GM10248 (cell line): ENCODE results near the gene TEX26.

Experiments used
- CTCF ChIA-PET: fragments of 300-600 bp; sonication (Branson Sonifier 250); formaldehyde crosslinking; extraction: SDS; loops from one replicate; lab custom pipeline; 2021; ENCODE audit warnings: antibody characterized with exemption; lab: Yijun Ruan, JAX
- POLR2A ChIA-PET: fragments of 350-650 bp; sonication (Branson Sonifier 250); formaldehyde crosslinking; extraction: SDS; loops from one replicate; lab custom pipeline; 2020; ENCODE audit warnings: antibody characterized with exemption; lab: Yijun Ruan, JAX
- DNase-seq: peaks from one replicate; pipeline ENCODE4 v3.0.0; 2012; ENCODE audit errors: extremely low spot score
- TF ChIP-seq, protein P1 (sequence below): IDR thresholded peaks from 2 replicates; pipeline ENCODE4 v1.5.1; 2012; ENCODE audit warnings: mild to moderate bottlenecking, low read depth; ENCODE audit errors: extremely low read depth, missing control alignments, control extremely low read depth

The TEX26 gene

DNA sequence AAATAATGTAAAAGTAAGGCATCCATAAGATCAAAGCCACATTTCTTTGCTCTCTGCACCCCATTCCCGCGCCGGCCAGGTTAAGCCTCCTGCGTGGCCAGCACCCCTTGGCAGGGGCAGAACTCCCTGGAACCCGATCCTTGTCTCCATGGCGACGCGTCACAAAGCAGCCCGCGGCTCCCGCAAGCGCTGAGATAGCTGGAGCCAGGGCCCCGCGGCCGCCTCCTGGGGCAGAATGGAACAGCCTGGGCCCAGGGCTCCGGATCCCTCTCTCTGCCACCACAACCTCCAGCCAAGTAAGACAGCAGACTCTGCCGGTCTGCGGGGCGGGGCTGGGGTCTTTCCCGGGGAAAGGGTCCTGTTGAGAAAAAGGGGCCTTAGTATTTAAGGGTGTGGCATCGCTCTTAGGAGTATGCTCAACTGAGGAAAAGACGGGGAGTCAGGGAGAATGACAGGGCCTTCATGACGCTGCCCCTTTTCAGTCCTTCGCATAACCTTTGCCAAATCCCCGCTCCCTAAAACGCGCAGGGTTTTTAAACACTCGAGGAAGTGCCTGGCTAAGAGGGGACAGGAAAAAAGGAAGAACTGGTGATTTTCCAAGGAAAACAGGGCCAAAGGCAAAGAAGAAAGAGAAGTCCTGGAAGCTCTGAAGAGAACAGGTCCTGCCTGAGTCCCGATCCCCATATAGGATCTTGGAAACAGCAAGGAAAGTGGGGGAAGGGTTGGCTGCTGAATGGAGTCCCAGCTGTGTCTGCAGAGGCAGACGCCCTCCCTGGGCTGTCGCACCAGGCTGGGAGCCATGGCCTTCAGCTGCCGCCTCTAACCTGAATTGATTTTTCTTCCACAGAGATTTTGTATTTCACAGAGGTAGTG lies at the start of gene TEX26:
Gene TEX26, plus strand, starts transcription at position 176 of the 873 bp plus-strand sequence. Its CDS starts 60 bp downstream, at position 236.
- CTCF ChIA-PET, result interaction anchor here (1.2 kb wide), 1 partner anchor 67 kb away, joined by 4 read pairs; no protein-coding TSS in a partner anchor
- POLR2A ChIA-PET, result no interaction called here
- no peak for DNase-seq
- TF ChIP-seq, protein P1, sequence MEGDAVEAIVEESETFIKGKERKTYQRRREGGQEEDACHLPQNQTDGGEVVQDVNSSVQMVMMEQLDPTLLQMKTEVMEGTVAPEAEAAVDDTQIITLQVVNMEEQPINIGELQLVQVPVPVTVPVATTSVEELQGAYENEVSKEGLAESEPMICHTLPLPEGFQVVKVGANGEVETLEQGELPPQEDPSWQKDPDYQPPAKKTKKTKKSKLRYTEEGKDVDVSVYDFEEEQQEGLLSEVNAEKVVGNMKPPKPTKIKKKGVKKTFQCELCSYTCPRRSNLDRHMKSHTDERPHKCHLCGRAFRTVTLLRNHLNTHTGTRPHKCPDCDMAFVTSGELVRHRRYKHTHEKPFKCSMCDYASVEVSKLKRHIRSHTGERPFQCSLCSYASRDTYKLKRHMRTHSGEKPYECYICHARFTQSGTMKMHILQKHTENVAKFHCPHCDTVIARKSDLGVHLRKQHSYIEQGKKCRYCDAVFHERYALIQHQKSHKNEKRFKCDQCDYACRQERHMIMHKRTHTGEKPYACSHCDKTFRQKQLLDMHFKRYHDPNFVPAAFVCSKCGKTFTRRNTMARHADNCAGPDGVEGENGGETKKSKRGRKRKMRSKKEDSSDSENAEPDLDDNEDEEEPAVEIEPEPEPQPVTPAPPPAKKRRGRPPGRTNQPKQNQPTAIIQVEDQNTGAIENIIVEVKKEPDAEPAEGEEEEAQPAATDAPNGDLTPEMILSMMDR, result no peak

DNA sequence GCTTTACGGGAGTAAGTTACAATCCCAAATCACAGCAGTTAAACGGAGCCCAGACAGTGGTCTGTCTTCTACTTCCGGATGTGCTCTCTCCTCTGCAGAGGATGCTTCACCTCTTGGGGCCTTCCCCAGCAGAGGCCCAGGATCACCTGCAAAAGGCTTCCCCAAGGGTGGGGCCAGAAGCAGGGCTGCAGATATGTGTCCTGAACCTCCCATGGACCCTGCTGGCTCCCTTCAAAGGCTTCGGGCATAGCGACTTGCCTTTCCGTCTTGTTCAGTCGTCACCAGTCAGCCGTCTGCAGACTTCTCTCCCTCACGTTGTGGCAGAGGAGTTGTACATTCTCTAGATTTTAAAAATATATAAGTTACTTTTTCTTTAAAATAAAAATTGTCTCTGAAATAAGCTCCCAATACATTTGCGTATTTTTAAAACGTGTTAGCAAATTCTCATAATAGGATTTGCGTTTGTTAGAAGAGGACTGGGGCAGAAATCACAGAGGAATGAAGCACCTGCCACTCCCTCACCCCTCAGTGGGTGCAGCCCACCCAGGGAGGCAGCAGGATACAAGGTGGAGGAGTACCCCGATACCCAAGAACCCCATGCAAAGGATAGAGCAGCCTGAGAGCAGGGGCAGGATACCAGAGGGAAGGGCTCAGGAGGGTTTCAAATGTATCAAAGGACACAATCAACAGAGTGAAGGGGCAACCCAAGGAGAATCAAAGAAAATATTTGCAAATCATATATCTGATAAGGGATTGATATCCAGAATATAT lies 49.3 kb upstream of the TEX26 start:
- CTCF ChIA-PET, result no interaction called here
- TF ChIP-seq, protein P1, result no peak
- POLR2A ChIA-PET, result no interaction called here
- no peak for DNase-seq

DNA sequence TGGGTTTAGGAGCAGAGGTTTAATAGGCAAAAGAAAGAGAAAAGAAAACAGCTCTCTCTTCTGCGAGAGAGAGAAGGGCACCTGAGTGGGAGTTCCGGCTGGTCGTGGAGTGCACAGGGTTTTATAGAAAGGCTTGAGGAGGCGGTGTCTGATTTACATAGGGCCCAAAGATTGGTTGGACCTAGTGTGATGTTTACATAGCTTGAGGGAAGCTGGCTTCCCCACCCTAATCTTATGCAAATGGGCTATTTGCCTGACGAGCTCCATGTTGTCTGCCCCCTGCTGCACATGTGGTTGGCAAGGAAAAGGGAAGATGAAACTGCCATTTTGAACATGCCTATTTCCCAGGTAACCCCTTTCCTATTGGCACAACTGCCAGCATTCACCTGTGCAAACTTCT lies 47.9 kb upstream of the TEX26 start:
- no peak for DNase-seq
- ChIA-PET CTCF (interaction anchor here (1.1 to 1.3 kb wide), 2 partner anchors 16 to 19 kb away, joined by 3 to 4 read pairs; no protein-coding TSS in a partner anchor), POLR2A (no interaction called here)
- TF ChIP-seq, protein P1, result no peak

DNA sequence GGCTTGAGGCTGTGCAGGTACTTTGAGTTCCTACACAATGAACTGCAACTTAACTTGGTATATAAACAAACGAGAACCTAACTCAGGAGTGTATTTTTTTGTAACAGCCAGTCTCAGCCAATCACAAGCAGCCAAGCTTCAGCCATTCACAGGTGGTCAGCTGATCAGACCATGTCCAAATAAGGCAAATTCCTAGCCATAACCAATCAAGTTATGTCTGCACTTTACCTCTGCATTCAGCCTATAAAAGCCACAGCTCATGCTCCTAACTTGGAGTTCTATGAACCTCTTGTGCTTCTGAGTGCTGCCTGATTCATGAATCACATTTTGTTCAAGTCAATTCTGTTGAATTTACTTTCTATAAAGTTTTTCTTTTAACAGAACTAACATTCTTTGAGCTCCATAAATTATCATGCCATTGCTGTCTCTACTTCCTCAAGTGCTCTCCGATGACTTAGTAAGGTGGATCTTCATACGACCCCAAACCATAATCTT lies 43.2 kb upstream of the TEX26 start:
- DNase-seq, result no peak
- TF ChIP-seq, protein P1, result no peak
- ChIA-PET POLR2A (no interaction called here), CTCF (interaction anchor here (1.9 kb wide), 1 partner anchor 23 kb away, joined by 4 read pairs; no protein-coding TSS in a partner anchor)

DNA sequence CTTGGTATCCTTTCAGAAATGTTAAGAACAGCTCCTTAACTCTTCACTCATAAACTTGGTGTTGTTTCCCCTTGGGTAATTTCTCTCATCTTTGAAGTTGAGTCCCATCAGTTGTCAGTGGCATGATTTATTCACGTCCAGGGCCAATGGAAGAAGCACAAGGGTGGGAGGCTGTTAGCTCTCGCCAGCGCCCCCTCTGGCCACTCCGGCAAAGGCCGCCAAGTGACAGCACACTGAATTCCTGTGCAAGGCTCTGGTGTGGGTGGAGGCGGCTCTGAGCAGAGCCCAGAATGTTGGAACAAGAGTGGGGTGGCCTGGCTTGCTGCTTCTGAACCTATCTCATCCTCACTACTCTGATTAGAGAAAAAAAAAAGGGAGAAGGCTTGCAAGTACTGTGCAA lies 39.5 kb upstream of the TEX26 start:
- ChIA-PET CTCF (interaction anchor here (0.9 to 2.5 kb wide), 4 partner anchors 8 to 152 kb away, joined by 3 to 10 read pairs (median 5); no protein-coding TSS in a partner anchor), POLR2A (no interaction called here)
- no peak for DNase-seq
- TF ChIP-seq, protein P1, result no peak

DNA sequence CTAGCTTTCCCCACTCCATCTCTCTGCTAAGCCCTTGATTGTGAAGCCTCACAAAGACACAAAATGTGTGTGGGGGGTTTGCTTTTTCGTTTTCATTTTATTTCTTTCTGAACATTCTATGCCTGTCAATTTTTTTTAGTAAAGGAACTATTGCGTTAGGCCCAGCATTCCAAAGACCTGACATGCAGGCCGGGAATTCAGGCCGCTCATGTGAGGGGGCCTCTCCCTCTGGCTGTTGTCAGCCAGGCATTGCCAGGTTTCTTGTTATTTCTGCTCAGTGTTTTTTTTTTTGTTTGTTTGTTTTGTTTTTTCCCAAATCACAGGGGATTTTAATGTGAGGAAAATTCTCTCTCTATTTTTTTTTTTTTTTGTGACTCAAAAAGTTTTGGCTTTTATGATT lies 36.7 kb upstream of the TEX26 start:
- ChIA-PET POLR2A (no interaction called here), CTCF (no interaction called here)
- no peak for DNase-seq
- TF ChIP-seq, protein P1, result no peak
